Prostate gland (tissue), 2 donors: ENCODE measurements around the gene PRDX2.

Experiments
- POLR2A ChIP-seq: fragments of 450-650 bp; IDR thresholded peaks from one replicate; pipeline ENCODE4 v1.6.1; 2016; ENCODE audit warnings: antibody characterized with exemption, mild to moderate bottlenecking
- POLR2AphosphoS5 ChIP-seq: sonication (generic); formaldehyde crosslinking; IDR thresholded peaks from one replicate; pipeline ENCODE4 v1.6.1; 2017; ENCODE audit warnings: antibody characterized with exemption
- TF ChIP-seq, protein P1 (sequence below), 4 experiments: fragments of 200-600 bp in 2 of 4; fragments of 450-650 bp in 2 of 4; sonication (generic) in 2 of 4; IDR thresholded peaks; 1 replicate in 3 of 4; 2 replicates in 1 of 4; pipeline ENCODE4 v1.5.1; 2016 to 2019; ENCODE audit warnings: antibody characterized with exemption in 4 of 4, mild to moderate bottlenecking in 2 of 4, moderate library complexity in 2 of 4

DNA sequence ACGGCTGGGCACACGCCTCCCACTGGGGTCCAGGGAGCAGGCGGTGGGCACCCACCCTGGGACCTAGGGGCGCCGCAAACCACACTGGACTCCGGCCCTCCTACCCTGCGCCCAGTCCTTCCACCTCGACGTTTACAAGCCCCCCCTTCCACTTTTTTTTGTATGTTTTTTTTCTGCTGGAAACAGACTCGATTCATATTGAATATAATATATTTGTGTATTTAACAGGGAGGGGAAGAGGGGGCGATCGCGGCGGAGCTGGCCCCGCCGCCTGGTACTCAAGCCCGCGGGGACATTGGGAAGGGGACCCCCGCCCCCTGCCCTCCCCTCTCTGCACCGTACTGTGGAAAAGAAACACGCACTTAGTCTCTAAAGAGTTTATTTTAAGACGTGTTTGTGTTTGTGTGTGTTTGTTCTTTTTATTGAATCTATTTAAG, 8.7 kb downstream of the PRDX2 start:
- TF ChIP-seq POLR2A (peak; percentile 34), POLR2AphosphoS5 (no peak)
- TF ChIP-seq, protein P1, sequence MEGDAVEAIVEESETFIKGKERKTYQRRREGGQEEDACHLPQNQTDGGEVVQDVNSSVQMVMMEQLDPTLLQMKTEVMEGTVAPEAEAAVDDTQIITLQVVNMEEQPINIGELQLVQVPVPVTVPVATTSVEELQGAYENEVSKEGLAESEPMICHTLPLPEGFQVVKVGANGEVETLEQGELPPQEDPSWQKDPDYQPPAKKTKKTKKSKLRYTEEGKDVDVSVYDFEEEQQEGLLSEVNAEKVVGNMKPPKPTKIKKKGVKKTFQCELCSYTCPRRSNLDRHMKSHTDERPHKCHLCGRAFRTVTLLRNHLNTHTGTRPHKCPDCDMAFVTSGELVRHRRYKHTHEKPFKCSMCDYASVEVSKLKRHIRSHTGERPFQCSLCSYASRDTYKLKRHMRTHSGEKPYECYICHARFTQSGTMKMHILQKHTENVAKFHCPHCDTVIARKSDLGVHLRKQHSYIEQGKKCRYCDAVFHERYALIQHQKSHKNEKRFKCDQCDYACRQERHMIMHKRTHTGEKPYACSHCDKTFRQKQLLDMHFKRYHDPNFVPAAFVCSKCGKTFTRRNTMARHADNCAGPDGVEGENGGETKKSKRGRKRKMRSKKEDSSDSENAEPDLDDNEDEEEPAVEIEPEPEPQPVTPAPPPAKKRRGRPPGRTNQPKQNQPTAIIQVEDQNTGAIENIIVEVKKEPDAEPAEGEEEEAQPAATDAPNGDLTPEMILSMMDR (IDR thresholded peaks at IDR 0.05): no peak
